H1 (cell line): ENCODE data around the gene FLNC. TPM values are rescaled to one million over a fixed set of nuclear protein-coding genes. Genes with fewer than 3 reads are reported as not detected.

ENCODE experiments used
- BACH1 ChIP-seq: IDR thresholded peaks from 2 replicates; pipeline ENCODE4 v1.6.1; 2012; ENCODE audit warnings: low read length, improper control_type of control experiment
- CBX8 ChIP-seq: fragments of 300-800, 300-1000 bp; sonication (generic); IDR thresholded peaks from 2 replicates; pipeline ENCODE4 v1.7.1; 2016; ENCODE audit warnings: low read depth, low read length, borderline replicate concordance
- CEBPB ChIP-seq: IDR thresholded peaks from 2 replicates; pipeline ENCODE4 v1.6.1; 2012; ENCODE audit warnings: low read depth, low read length
- CHD1 ChIP-seq: IDR thresholded peaks from 2 replicates; pipeline ENCODE4 v1.6.1; 2012; ENCODE audit warnings: low read depth, low read length, improper control_type of control experiment
- EP300 ChIP-seq, 2 experiments: IDR thresholded peaks; 1 replicate in 1 of 2; 2 replicates in 1 of 2; pipeline ENCODE4 v1.6.1; 2011 to 2012; ENCODE audit warnings: low read depth in 2 of 2, low read length in 2 of 2, mild to moderate bottlenecking in 2 of 2, borderline replicate concordance in 1 of 2, inconsistent platforms in 1 of 2, moderate library complexity in 1 of 2
- GABPA ChIP-seq: IDR thresholded peaks from 2 replicates; pipeline ENCODE4 v1.6.1; 2011; ENCODE audit warnings: mild to moderate bottlenecking, low read length, moderate library complexity, borderline replicate concordance; ENCODE audit not compliant: insufficient read depth
- KDM1A ChIP-seq: fragments of 200-600, 300-600 bp; sonication (generic); IDR thresholded peaks from 2 replicates; pipeline ENCODE4 v1.7.1; 2016; ENCODE audit warnings: mild to moderate bottlenecking, low read length, borderline replicate concordance
- KDM4A ChIP-seq: IDR thresholded peaks from one replicate; pipeline ENCODE4 v1.7.1; 2012; ENCODE audit warnings: low read depth, mild to moderate bottlenecking, moderate library complexity, low read length, inconsistent platforms; ENCODE audit not compliant: severe bottlenecking
- KDM5A ChIP-seq: fragments of 200-600 bp; IDR thresholded peaks from 2 replicates; pipeline ENCODE4 v1.7.1; 2012; ENCODE audit warnings: mild to moderate bottlenecking, low read length, inconsistent platforms, mixed read lengths
- NANOG ChIP-seq: IDR thresholded peaks from 2 replicates; pipeline ENCODE4 v1.6.1; 2011; ENCODE audit warnings: low read length, low read depth, mild to moderate bottlenecking, inconsistent platforms; ENCODE audit not compliant: insufficient read depth, poor library complexity, severe bottlenecking
- NRF1 ChIP-seq: IDR thresholded peaks from 2 replicates; pipeline ENCODE4 v1.6.1; 2011; ENCODE audit warnings: mild to moderate bottlenecking, low read depth, low read length, improper control_type of control experiment
- POLR2A ChIP-seq, 2 experiments: IDR thresholded peaks; 1 replicate in 1 of 2; 2 replicates in 1 of 2; pipeline ENCODE4 v1.6.1; 2011; ENCODE audit warnings: low read depth in 2 of 2, low read length in 2 of 2, mild to moderate bottlenecking in 2 of 2; ENCODE audit errors: control extremely low read depth in 1 of 2
- RAD21 ChIP-seq, 2 experiments: IDR thresholded peaks in 1 of 2; conservative IDR thresholded peaks in 1 of 2; 2 replicates each; pipeline ENCODE4 v1.6.1; 2011; ENCODE audit warnings: low read depth in 2 of 2, low read length in 2 of 2, improper control_type of control experiment in 1 of 2, inconsistent platforms in 1 of 2, mild to moderate bottlenecking in 1 of 2, moderate library complexity in 1 of 2
- RBBP5 ChIP-seq: IDR thresholded peaks from 2 replicates; pipeline ENCODE4 v1.7.1; 2012; ENCODE audit warnings: low read depth, mild to moderate bottlenecking, inconsistent platforms, low read length, moderate library complexity, borderline replicate concordance
- SIN3A ChIP-seq, 2 experiments: IDR thresholded peaks in 1 of 2; conservative IDR thresholded peaks in 1 of 2; 2 replicates each; pipeline ENCODE4 v1.6.1; 2011 to 2012; ENCODE audit warnings: low read length in 2 of 2, improper control_type of control experiment in 1 of 2, low read depth in 1 of 2, mild to moderate bottlenecking in 1 of 2
- SIRT6 ChIP-seq: IDR thresholded peaks from one replicate; pipeline ENCODE4 v1.7.1; 2012; ENCODE audit warnings: low read length, inconsistent platforms
- SP1 ChIP-seq: IDR thresholded peaks from 2 replicates; pipeline ENCODE4 v1.6.1; 2011; ENCODE audit warnings: low read depth, low read length
- SP2 ChIP-seq: IDR thresholded peaks from 2 replicates; pipeline ENCODE4 v1.6.1; 2012; ENCODE audit warnings: mild to moderate bottlenecking, low read length, inconsistent platforms
- SUZ12 ChIP-seq: fragments of 200-600 bp; sonication (generic); IDR thresholded peaks from 2 replicates; pipeline ENCODE4 v1.6.1; 2012; ENCODE audit warnings: mild to moderate bottlenecking, inconsistent platforms, low read length, moderate library complexity, mixed read lengths
- TBP ChIP-seq: IDR thresholded peaks from 2 replicates; pipeline ENCODE4 v1.6.1; 2011; ENCODE audit warnings: low read depth, low read length, improper control_type of control experiment
- TEAD4 ChIP-seq: IDR thresholded peaks from 2 replicates; pipeline ENCODE4 v1.6.1; 2012; ENCODE audit warnings: low read depth, low read length, inconsistent platforms, mixed read lengths
- YY1 ChIP-seq: IDR thresholded peaks from 2 replicates; pipeline ENCODE4 v1.6.1; 2011; ENCODE audit warnings: low read depth, mild to moderate bottlenecking, low read length
- polyA plus RNA-seq, 7 experiments: library from polyadenylated mRNA; depleted of rRNA in 3 of 7; stranded (reverse) in 5 of 7; unstranded in 2 of 7; fragments of >200 nt in 5 of 7; fragments of 200-250 nt in 2 of 7; gene quantifications; 1 replicate in 5 of 7; 2 replicates in 1 of 7; 4 replicates in 1 of 7; pipeline versions ENCODE4 v1.2.1 to v1.2.3, GENCODE V29; 2011 to 2013; ENCODE audit warnings: missing spikeins in 2 of 7, mixed read lengths in 2 of 7
- total RNA-seq: library from RNA; stranded (reverse); fragmentation: NEBNext Ultra II Directional; extraction: Animal tissue kit (Norgen Biotek cat#: 25700); gene quantifications from 2 replicates; pipeline ENCODE4 v1.2.1, GENCODE V29; 2021
- TF ChIP-seq, protein P1 (sequence below): IDR thresholded peaks from 2 replicates; pipeline ENCODE4 v1.6.1; 2012; ENCODE audit warnings: inconsistent platforms
- TF ChIP-seq, protein P2 (sequence below): IDR thresholded peaks from 2 replicates; pipeline ENCODE4 v1.6.1; 2012; ENCODE audit warnings: inconsistent platforms

Gene FLNC
- total and polyA plus RNA-seq, 2 of the 8 experiments (the other 6 are each of a cell fraction or from before 2014, with no cell fraction given), result 1.9 to 10.7 TPM

DNA sequence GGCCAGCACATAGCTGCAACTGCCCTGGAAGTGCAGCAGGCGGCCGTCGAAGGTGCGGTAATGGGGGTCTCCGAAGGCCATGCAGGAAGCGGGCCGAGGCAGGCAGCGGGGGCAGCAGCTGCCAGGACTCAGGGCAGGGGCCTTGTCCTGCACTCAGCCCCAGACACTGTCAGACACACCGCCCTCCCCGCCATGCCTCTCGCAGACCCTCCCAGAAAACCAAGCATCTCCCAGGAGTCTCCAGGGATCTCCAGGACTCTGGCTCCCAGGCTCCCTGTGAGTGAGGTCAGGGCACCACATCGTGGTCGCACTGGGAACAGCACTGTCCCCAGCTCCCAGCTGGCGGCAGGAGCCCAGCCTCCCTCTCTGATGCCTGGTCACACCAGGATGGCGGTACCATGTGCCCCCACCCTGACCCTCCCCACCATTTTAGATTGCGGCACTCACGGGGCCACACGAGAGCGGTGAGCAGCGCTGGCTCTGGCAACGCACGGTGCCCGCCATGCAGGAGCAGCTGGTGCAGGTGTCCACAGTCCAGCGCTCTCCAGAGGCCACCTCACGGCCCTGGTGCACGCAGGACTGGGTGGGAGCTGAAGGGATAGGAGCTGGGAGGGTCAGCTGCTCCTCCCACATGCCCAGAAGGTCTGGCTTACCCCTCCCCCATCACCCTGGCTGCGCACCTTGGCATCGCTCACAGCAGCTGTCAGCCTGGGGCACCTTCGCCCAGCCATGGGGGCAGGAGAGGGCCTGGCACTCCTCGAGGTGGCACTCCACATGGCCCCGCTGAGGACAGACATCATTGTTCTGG is 49.9 kb downstream of the FLNC start (continued):
- TF ChIP-seq EP300 (IDR thresholded peaks at IDR 0.05; ENCODE audit: borderline replicate concordance in 1 of 2, low read depth in 2 of 2, low read length in 2 of 2), result no peak
- TF ChIP-seq, protein P1, sequence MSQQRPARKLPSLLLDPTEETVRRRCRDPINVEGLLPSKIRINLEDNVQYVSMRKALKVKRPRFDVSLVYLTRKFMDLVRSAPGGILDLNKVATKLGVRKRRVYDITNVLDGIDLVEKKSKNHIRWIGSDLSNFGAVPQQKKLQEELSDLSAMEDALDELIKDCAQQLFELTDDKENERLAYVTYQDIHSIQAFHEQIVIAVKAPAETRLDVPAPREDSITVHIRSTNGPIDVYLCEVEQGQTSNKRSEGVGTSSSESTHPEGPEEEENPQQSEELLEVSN, result peak; percentile 1; the same call in 1 of the 2 replicates
- TF ChIP-seq TEAD4, result no peak
- no peak for TF ChIP-seq CBX8
- TF ChIP-seq GABPA, result no peak
- TF ChIP-seq KDM1A, result no peak
- no peak for TF ChIP-seq CEBPB
- TF ChIP-seq POLR2A (IDR thresholded peaks at IDR 0.05; ENCODE audit: control extremely low read depth in 1 of 2, low read depth in 2 of 2, low read length in 2 of 2), result no peak
- no peak for TF ChIP-seq CHD1
- TF ChIP-seq SIRT6, result no peak
- TF ChIP-seq SP1, result no peak
- TF ChIP-seq RBBP5, result no peak
- TF ChIP-seq SP2, result no peak
- peak in 1 of 2 experiments; percentile 65; a peak in 2 of 4 replicates for TF ChIP-seq SIN3A (conservative IDR thresholded peaks at IDR 0.05 in 1 of 2, IDR thresholded peaks at IDR 0.05 in 1 of 2; ENCODE audit: low read depth in 1 of 2, low read length in 2 of 2)
- TF ChIP-seq BACH1, result no peak
- TF ChIP-seq KDM4A, result peak; percentile 34
- no peak for TF ChIP-seq SUZ12
- TF ChIP-seq NANOG, result no peak
- TF ChIP-seq KDM5A, result no peak
- TF ChIP-seq NRF1, result no peak
- no peak for TF ChIP-seq YY1
- TF ChIP-seq, protein P2, sequence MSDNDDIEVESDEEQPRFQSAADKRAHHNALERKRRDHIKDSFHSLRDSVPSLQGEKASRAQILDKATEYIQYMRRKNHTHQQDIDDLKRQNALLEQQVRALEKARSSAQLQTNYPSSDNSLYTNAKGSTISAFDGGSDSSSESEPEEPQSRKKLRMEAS, result peak; percentile 76
- TF ChIP-seq TBP, result 0 out of 2 replicates have a peak, but pooled peaks have one; percentile 42
- peak; percentile 99 for TF ChIP-seq RAD21 (IDR thresholded peaks at IDR 0.05 in 1 of 2, conservative IDR thresholded peaks at IDR 0.05 in 1 of 2; ENCODE audit: low read depth in 2 of 2, low read length in 2 of 2)
